ENCODE data around the gene SERP2. TPM values are rescaled to one million over a fixed set of nuclear protein-coding genes. Genes with fewer than 3 reads are reported as not detected.

The SERP2 gene
- total RNA-seq, 2 donors from 2014 or later = 3.3 to 14.5 TPM

- no peaks in the 10 kb centered on the region for H3K4me1 ChIP-seq (replicated peaks)
- H3K4me3 ChIP-seq = no peak overlapping the region
- TF ChIP-seq POLR2AphosphoS5 (IDR thresholded peaks at IDR 0.05) (no peak), POLR2A (IDR thresholded peaks at IDR 0.05) (no peak)
- TF ChIP-seq, protein P1, sequence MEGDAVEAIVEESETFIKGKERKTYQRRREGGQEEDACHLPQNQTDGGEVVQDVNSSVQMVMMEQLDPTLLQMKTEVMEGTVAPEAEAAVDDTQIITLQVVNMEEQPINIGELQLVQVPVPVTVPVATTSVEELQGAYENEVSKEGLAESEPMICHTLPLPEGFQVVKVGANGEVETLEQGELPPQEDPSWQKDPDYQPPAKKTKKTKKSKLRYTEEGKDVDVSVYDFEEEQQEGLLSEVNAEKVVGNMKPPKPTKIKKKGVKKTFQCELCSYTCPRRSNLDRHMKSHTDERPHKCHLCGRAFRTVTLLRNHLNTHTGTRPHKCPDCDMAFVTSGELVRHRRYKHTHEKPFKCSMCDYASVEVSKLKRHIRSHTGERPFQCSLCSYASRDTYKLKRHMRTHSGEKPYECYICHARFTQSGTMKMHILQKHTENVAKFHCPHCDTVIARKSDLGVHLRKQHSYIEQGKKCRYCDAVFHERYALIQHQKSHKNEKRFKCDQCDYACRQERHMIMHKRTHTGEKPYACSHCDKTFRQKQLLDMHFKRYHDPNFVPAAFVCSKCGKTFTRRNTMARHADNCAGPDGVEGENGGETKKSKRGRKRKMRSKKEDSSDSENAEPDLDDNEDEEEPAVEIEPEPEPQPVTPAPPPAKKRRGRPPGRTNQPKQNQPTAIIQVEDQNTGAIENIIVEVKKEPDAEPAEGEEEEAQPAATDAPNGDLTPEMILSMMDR (IDR thresholded peaks at IDR 0.05) = no peak
- no peak for DNase-seq (ENCODE audit: low spot score)
- 92% methylated on average over 2 of the region's 2 CpGs for WGBS
- no peaks in the 10 kb centered on the region for H3K27me3 ChIP-seq (replicated peaks; ENCODE audit: insufficient read depth)
- H3K9me3 ChIP-seq = no peaks in the 10 kb centered on the region
- no peaks in the 10 kb centered on the region for H3K36me3 ChIP-seq
- intact Hi-C loops (cut with DNase I) = no loop called here
- no peak overlapping the region for H3K27ac ChIP-seq
These were observed 38.2 kb downstream of the SERP2 start for GRCh38 chr13:44411841-44412240.

GRCh38 chr13:44412346-44412935 lies 38.8 kb downstream of the SERP2 start:
- H3K4me1 ChIP-seq (replicated peaks) = no peaks in the 10 kb centered on the region
- no peak overlapping the region for H3K27ac ChIP-seq
- TF ChIP-seq POLR2A (IDR thresholded peaks at IDR 0.05) (no peak), POLR2AphosphoS5 (IDR thresholded peaks at IDR 0.05) (no peak)
- TF ChIP-seq, protein P1 (IDR thresholded peaks at IDR 0.05) = no peak
- no peak for DNase-seq (ENCODE audit: low spot score)
- H3K4me3 ChIP-seq = no peak overlapping the region
- H3K27me3 ChIP-seq (replicated peaks; ENCODE audit: insufficient read depth) = no peaks in the 10 kb centered on the region
- 87% methylated on average over 16 of the region's 16 CpGs for WGBS
- no peaks in the 10 kb centered on the region for H3K36me3 ChIP-seq
- no peaks in the 10 kb centered on the region for H3K9me3 ChIP-seq
- intact Hi-C loops (cut with DNase I) = no loop called here

DNA sequence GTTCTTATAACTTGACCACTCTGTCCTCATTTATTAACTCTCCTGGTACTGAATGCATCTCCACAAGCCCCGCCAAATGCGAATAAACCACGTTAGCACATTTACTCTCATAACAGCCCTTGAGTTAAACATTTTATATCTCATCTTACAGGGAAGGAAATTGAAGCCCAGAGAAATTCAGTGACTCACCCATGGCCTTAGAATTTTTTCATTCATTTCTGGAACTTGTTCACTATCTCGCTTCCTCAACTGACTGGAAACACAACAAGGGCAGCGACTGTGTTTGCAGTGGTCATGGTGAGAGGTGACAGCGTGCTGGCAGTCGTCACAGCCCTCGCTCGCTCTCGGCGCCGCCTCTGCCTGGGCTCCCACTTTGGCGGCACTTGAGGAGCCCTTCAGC lies 39.5 kb downstream of the SERP2 start:
- no peaks in the 10 kb centered on the region for H3K27me3 ChIP-seq (replicated peaks; ENCODE audit: insufficient read depth)
- no peak overlapping the region for H3K4me3 ChIP-seq
- DNase-seq (ENCODE audit: low spot score) = no peak
- H3K9me3 ChIP-seq = no peaks in the 10 kb centered on the region
- no peaks in the 10 kb centered on the region for H3K4me1 ChIP-seq (replicated peaks)
- H3K36me3 ChIP-seq = no peaks in the 10 kb centered on the region
- TF ChIP-seq POLR2A (IDR thresholded peaks at IDR 0.05) (no peak), POLR2AphosphoS5 (IDR thresholded peaks at IDR 0.05) (no peak)
- TF ChIP-seq, protein P1 (IDR thresholded peaks at IDR 0.05) = no peak
- H3K27ac ChIP-seq = no peak overlapping the region
- intact Hi-C loops (cut with DNase I) = no loop called here
- WGBS = 91% methylated on average over 13 of the region's 13 CpGs

GRCh38 chr13:44414716-44415115 lies 41.1 kb downstream of the SERP2 start:
- no peak overlapping the region for H3K27ac ChIP-seq
- no peak for TF ChIP-seq POLR2A (IDR thresholded peaks at IDR 0.05)
- TF ChIP-seq POLR2AphosphoS5 (IDR thresholded peaks at IDR 0.05) = no peak
- TF ChIP-seq, protein P1 (IDR thresholded peaks at IDR 0.05) = no peak
- H3K36me3 ChIP-seq = no peaks in the 10 kb centered on the region
- H3K4me3 ChIP-seq = no peak overlapping the region
- no peaks in the 10 kb centered on the region for H3K4me1 ChIP-seq (replicated peaks)
- no peak for DNase-seq (ENCODE audit: low spot score)
- H3K9me3 ChIP-seq = no peaks in the 10 kb centered on the region
- intact Hi-C loops (cut with DNase I) = no loop called here
- 97% methylated on average over 26 of the region's 26 CpGs for WGBS
- no peaks in the 10 kb centered on the region for H3K27me3 ChIP-seq (replicated peaks; ENCODE audit: insufficient read depth)

GRCh38 chr13:44415815-44416214 lies 42.2 kb downstream of the SERP2 start:
- Histone ChIP-seq H3K36me3 (no peaks in the 10 kb centered on the region), H3K4me3 (no peak overlapping the region), H3K4me1 (replicated peaks) (no peaks in the 10 kb centered on the region), H3K27ac (no peak overlapping the region), H3K27me3 (replicated peaks; ENCODE audit: insufficient read depth) (no peaks in the 10 kb centered on the region), H3K9me3 (no peaks in the 10 kb centered on the region)
- TF ChIP-seq, protein P1 (IDR thresholded peaks at IDR 0.05) = no peak
- intact Hi-C loops (cut with DNase I) = no loop called here
- 91% methylated on average over 15 of the region's 15 CpGs for WGBS
- no peak for DNase-seq (ENCODE audit: low spot score)

All from prostate gland (tissue), 2 donors.